ENCODE measurements around the gene SNTG2. TPM values are rescaled to one million over a fixed set of nuclear protein-coding genes. Genes with fewer than 3 reads are reported as not detected.

The SNTG2 gene
- total RNA-seq, 1 donor from 2014 or later, result 1.9 TPM

GRCh38 chr2:960061-960736 lies 9.6 kb downstream of the SNTG2 start:
- H3K27ac Mint-ChIP-seq (ENCODE audit: unreplicated experiment), result no peak overlapping the region
- Histone ChIP-seq H4K20me1 (ENCODE audit: insufficient read depth, low read length) (no peaks in the 10 kb centered on the region), H3K27me3 (ENCODE audit: insufficient read depth, low read length) (no peaks in the 10 kb centered on the region), H3K4me3 (ENCODE audit: insufficient read depth, low read depth, low read length) (no peak overlapping the region), H3K4me1 (ENCODE audit: insufficient read depth, low read length) (no peaks in the 10 kb centered on the region), H3K27ac (ENCODE audit: low read depth, low read length) (no peak overlapping the region), H2AFZ (ENCODE audit: low read depth, low read length) (no peak overlapping the region), H3K79me2 (ENCODE audit: insufficient read depth, low read length) (no peaks in the 10 kb centered on the region), H3K9me3 (ENCODE audit: insufficient read depth, low read depth, low read length) (no peaks in the 10 kb centered on the region), H3K36me3 (ENCODE audit: insufficient read depth, low read length) (no peaks in the 10 kb centered on the region), H3K4me2 (ENCODE audit: low read length) (no peak overlapping the region), H3K9ac (ENCODE audit: low read length) (no peak overlapping the region)
- TF ChIP-seq EZH2 (IDR thresholded peaks at IDR 0.05; ENCODE audit: insufficient read depth, low read length) (no peak), CTCF (IDR thresholded peaks at IDR 0.05; ENCODE audit: insufficient read depth, low read depth, low read length) (no peak)
- H3K4me3 Mint-ChIP-seq (ENCODE audit: unreplicated experiment), result no peak overlapping the region
- DNase-seq (ENCODE audit: low read depth) (no peak), FAIRE-seq (no peak)
- H3K9me3 Mint-ChIP-seq (ENCODE audit: unreplicated experiment), result no peaks in the 10 kb centered on the region
- no peaks in the 10 kb centered on the region for H3K27me3 Mint-ChIP-seq (ENCODE audit: low read depth, unreplicated experiment)
- peaks cover 1% of the 10 kb centered on the region for H3K36me3 Mint-ChIP-seq (ENCODE audit: low read depth, unreplicated experiment)
- H3K4me1 Mint-ChIP-seq (ENCODE audit: low read depth, unreplicated experiment), result peaks cover 3% of the 10 kb centered on the region

GRCh38 chr2:961786-962185 lies 11.1 kb downstream of the SNTG2 start:
- Histone ChIP-seq H3K27ac (ENCODE audit: low read depth, low read length) (no peak overlapping the region), H3K36me3 (ENCODE audit: insufficient read depth, low read length) (no peaks in the 10 kb centered on the region), H3K9ac (ENCODE audit: low read length) (no peak overlapping the region), H3K4me1 (ENCODE audit: insufficient read depth, low read length) (no peaks in the 10 kb centered on the region), H4K20me1 (ENCODE audit: insufficient read depth, low read length) (no peaks in the 10 kb centered on the region), H3K4me3 (ENCODE audit: insufficient read depth, low read depth, low read length) (no peak overlapping the region), H2AFZ (ENCODE audit: low read depth, low read length) (no peak overlapping the region), H3K4me2 (ENCODE audit: low read length) (no peak overlapping the region), H3K79me2 (ENCODE audit: insufficient read depth, low read length) (no peaks in the 10 kb centered on the region), H3K27me3 (ENCODE audit: insufficient read depth, low read length) (no peaks in the 10 kb centered on the region), H3K9me3 (ENCODE audit: insufficient read depth, low read depth, low read length) (no peaks in the 10 kb centered on the region)
- Mint-ChIP-seq H3K9me3 (ENCODE audit: unreplicated experiment) (no peaks in the 10 kb centered on the region), H3K27ac (ENCODE audit: unreplicated experiment) (no peak overlapping the region), H3K4me1 (ENCODE audit: low read depth, unreplicated experiment) (peaks cover 3% of the 10 kb centered on the region), H3K27me3 (ENCODE audit: low read depth, unreplicated experiment) (no peaks in the 10 kb centered on the region), H3K36me3 (ENCODE audit: low read depth, unreplicated experiment) (peaks cover 1% of the 10 kb centered on the region), H3K4me3 (ENCODE audit: unreplicated experiment) (no peak overlapping the region)
- FAIRE-seq, result no peak
- TF ChIP-seq CTCF (IDR thresholded peaks at IDR 0.05; ENCODE audit: insufficient read depth, low read depth, low read length) (no peak), EZH2 (IDR thresholded peaks at IDR 0.05; ENCODE audit: insufficient read depth, low read length) (no peak)
- DNase-seq (ENCODE audit: low read depth), result no peak

DNA sequence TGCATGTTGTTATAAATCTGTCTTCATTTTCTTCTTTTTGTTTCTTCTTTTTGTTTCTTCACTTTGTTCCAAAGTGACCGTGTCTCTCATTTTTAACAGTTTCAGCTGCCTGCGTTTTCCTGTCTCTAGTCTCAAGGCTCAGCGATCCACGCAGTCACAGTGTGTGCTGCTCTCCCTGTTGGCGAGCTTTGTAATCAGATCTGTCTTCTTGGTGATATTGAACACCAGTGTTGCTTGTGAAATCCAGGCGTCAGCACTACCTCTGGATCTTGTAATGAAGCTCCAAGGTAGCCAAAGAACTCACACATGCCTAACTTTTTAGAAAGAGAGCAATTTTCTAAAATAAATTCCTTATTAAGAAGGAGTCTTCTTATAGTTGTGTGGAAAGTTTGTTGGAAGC lies 13.2 kb downstream of the SNTG2 start:
- Histone ChIP-seq H3K4me3 (ENCODE audit: insufficient read depth, low read depth, low read length) (no peak overlapping the region), H3K27ac (ENCODE audit: low read depth, low read length) (no peak overlapping the region), H3K9ac (ENCODE audit: low read length) (no peak overlapping the region), H2AFZ (ENCODE audit: low read depth, low read length) (no peak overlapping the region), H3K4me2 (ENCODE audit: low read length) (no peak overlapping the region), H3K27me3 (ENCODE audit: insufficient read depth, low read length) (no peaks in the 10 kb centered on the region), H3K79me2 (ENCODE audit: insufficient read depth, low read length) (no peaks in the 10 kb centered on the region), H3K4me1 (ENCODE audit: insufficient read depth, low read length) (no peaks in the 10 kb centered on the region), H3K36me3 (ENCODE audit: insufficient read depth, low read length) (no peaks in the 10 kb centered on the region), H3K9me3 (ENCODE audit: insufficient read depth, low read depth, low read length) (no peaks in the 10 kb centered on the region), H4K20me1 (ENCODE audit: insufficient read depth, low read length) (no peaks in the 10 kb centered on the region)
- Mint-ChIP-seq H3K4me1 (ENCODE audit: low read depth, unreplicated experiment) (peaks cover 3% of the 10 kb centered on the region), H3K9me3 (ENCODE audit: unreplicated experiment) (peaks cover 4% of the 10 kb centered on the region), H3K27ac (ENCODE audit: unreplicated experiment) (no peak overlapping the region), H3K36me3 (ENCODE audit: low read depth, unreplicated experiment) (peaks cover 1% of the 10 kb centered on the region), H3K4me3 (ENCODE audit: unreplicated experiment) (no peak overlapping the region), H3K27me3 (ENCODE audit: low read depth, unreplicated experiment) (no peaks in the 10 kb centered on the region)
- no peak for TF ChIP-seq EZH2 (IDR thresholded peaks at IDR 0.05; ENCODE audit: insufficient read depth, low read length)
- no peak for TF ChIP-seq CTCF (IDR thresholded peaks at IDR 0.05; ENCODE audit: insufficient read depth, low read depth, low read length)
- no peak for DNase-seq (ENCODE audit: low read depth)
- no peak for FAIRE-seq
